ENCODE measurements around the gene CBR1. TPM values are rescaled to one million over a fixed set of nuclear protein-coding genes. Genes with fewer than 3 reads are reported as not detected.

CBR1 gene
- total and polyA plus RNA-seq, 2 of the 13 experiments (the other 11 are each of a cell fraction or from before 2014, with no cell fraction given), result 33.7 to 38.7 TPM

DNA sequence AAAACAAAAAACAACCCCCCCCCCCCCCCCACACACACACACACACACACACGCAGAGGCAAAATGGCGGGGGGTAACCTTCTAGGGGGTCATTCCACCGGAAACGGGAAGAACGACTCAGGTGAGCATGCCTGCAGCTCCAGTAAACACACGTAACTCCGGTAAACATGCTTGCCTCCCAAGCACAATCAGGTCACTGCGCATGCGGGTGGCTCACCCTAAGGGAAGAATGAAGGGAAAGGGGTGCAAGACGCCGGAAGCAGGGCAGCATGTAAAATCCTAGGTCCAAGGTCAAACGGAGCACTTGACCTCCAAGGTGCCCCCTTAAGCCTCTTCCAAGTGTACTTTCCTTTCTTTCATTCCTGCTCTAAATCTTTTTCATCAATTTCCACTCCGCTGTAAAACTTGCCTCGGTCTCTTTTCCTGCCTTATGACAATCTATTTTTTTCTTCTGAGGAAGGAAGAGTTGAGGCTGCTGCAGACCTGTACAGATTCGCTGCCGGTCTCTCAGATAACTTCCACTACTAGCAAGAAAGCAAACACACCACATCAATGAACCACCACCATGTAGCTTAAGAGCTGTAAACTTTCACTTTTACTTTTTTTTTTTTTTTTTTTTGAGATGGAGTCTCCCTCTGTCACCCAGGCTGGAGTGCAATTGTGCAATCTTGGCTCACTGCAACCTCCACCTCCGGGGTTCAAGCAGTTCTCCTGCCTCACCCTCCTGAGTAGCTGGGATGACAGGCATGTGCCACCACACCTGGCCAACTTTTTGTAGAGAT, 44.0 kb downstream of the CBR1 start (continued):
- no peak for TF ChIP-seq NONO (IDR thresholded peaks at IDR 0.05)
- no peak for TF ChIP-seq NONO (CRISPR knock-in tag; conservative IDR thresholded peaks at IDR 0.05)
- TF ChIP-seq ZNF33A (CRISPR knock-in tag; IDR thresholded peaks at IDR 0.05; ENCODE audit: borderline replicate concordance), result no peak
- no peak for TF ChIP-seq CENPT (CRISPR knock-in tag; IDR thresholded peaks at IDR 0.05; ENCODE audit: low read depth)
- peak; percentile 20; the same call in 1 of the 2 replicates for TF ChIP-seq HNF4A (CRISPR knock-in tag; IDR thresholded peaks at IDR 0.05)
- TF ChIP-seq MXI1 (IDR thresholded peaks at IDR 0.05; ENCODE audit: borderline replicate concordance, low read depth, low read length), result peak; percentile 18; the same call in 1 of the 3 replicates
- TF ChIP-seq SYNCRIP (IDR thresholded peaks at IDR 0.05; ENCODE audit: insufficient read depth, low read depth, low read length), result no peak
- peak; percentile 36; the same call in 1 of the 2 replicates for TF ChIP-seq ZNF605 (CRISPR knock-in tag; IDR thresholded peaks at IDR 0.05)
- TF ChIP-seq SALL2 (CRISPR knock-in tag; IDR thresholded peaks at IDR 0.05), result no peak
- TF ChIP-seq, protein P1, sequence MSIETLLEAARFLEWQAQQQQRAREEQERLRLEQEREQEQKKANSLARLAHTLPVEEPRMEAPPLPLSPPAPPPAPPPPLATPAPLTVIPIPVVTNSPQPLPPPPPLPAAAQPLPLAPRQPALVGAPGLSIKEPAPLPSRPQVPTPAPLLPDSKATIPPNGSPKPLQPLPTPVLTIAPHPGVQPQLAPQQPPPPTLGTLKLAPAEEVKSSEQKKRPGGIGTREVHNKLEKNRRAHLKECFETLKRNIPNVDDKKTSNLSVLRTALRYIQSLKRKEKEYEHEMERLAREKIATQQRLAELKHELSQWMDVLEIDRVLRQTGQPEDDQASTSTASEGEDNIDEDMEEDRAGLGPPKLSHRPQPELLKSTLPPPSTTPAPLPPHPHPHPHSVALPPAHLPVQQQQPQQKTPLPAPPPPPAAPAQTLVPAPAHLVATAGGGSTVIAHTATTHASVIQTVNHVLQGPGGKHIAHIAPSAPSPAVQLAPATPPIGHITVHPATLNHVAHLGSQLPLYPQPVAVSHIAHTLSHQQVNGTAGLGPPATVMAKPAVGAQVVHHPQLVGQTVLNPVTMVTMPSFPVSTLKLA (IDR thresholded peaks at IDR 0.05), result 0 out of 2 replicates have a peak, but pooled peaks have one; percentile 8
- TF ChIP-seq BORCS8-MEF2B (CRISPR knock-in tag; IDR thresholded peaks at IDR 0.05), result no peak
- TF ChIP-seq ZNF547 (CRISPR knock-in tag; IDR thresholded peaks at IDR 0.05), result no peak
- TF ChIP-seq MED8 (CRISPR knock-in tag; IDR thresholded peaks at IDR 0.05; ENCODE audit: insufficient replicate concordance), result no peak
- peak; percentile 13; the same call in 1 of the 2 replicates for TF ChIP-seq ELF3 (CRISPR knock-in tag; IDR thresholded peaks at IDR 0.05)
- TF ChIP-seq, protein P2, sequence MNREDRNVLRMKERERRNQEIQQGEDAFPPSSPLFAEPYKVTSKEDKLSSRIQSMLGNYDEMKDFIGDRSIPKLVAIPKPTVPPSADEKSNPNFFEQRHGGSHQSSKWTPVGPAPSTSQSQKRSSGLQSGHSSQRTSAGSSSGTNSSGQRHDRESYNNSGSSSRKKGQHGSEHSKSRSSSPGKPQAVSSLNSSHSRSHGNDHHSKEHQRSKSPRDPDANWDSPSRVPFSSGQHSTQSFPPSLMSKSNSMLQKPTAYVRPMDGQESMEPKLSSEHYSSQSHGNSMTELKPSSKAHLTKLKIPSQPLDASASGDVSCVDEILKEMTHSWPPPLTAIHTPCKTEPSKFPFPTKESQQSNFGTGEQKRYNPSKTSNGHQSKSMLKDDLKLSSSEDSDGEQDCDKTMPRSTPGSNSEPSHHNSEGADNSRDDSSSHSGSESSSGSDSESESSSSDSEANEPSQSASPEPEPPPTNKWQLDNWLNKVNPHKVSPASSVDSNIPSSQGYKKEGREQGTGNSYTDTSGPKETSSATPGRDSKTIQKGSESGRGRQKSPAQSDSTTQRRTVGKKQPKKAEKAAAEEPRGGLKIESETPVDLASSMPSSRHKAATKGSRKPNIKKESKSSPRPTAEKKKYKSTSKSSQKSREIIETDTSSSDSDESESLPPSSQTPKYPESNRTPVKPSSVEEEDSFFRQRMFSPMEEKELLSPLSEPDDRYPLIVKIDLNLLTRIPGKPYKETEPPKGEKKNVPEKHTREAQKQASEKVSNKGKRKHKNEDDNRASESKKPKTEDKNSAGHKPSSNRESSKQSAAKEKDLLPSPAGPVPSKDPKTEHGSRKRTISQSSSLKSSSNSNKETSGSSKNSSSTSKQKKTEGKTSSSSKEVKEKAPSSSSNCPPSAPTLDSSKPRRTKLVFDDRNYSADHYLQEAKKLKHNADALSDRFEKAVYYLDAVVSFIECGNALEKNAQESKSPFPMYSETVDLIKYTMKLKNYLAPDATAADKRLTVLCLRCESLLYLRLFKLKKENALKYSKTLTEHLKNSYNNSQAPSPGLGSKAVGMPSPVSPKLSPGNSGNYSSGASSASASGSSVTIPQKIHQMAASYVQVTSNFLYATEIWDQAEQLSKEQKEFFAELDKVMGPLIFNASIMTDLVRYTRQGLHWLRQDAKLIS (CRISPR knock-in tag; IDR thresholded peaks at IDR 0.05), result no peak
- TF ChIP-seq ARID2 (CRISPR knock-in tag; IDR thresholded peaks at IDR 0.05; ENCODE audit: borderline replicate concordance), result no peak
